IPS DF 19.7 (cell line): Measurements from ENCODE around the gene FAM53A.

Experiments
- DNase-seq: peaks from one replicate; pipeline ENCODE4 v3.0.0-alpha.2; 2013; ENCODE audit warnings: low read depth, low spot score

The FAM53A gene

DNA sequence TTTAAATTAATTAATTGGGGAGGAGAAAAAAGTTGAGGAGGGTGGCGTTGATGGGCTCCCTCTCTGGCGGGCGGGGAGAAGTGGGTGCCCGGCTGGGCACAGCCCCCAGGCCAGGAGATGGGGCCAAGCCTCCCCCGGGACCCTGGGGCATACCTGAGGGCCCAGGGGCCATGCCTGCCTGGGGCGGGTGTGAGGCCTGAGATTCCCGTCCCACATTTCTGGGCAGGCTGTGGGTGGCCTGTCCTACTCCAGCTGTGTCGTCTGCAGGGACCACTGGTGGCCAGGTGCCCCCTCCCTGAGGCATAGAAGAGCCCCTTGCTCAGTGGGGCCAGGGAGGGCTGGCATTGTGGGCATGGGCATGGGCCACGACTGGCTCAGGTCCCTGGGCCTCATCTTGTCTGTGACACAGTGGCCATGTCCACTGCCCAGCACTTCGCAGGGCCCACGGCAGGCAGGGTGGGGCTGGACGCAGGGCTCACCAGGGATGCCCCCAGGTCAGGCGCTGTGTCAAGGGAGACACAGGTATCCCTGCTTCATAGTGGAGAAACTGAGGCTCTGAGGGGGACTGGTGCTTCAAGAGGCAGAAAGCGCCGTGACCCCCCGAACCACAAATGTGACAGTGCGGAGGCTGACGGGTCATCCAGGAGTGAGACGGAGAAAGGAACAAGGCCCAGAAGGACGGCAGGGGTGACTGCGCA lies 60.1 kb downstream of the FAM53A start:
- DNase-seq: no peak

DNA sequence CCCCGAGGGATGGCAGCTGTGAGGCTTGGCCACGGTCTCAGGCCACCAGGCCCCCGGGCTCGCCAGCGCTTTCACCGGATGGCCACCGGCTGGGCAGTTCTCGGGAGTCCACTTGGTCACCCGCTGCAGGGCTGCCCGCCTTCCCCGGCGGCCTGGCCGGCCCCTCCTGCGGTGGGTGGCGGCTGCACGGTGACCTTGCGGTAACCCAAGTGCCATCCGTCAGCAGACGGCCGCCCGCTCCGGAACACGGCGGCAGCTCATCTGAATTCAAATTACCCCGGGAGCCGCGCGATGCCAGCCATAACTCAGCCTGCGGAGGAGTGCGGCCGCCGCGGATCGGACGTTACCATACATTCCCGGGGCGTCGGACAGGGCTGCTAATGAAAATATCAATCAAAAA lies 60.7 kb downstream of the FAM53A start:
- DNase-seq: no peak

DNA sequence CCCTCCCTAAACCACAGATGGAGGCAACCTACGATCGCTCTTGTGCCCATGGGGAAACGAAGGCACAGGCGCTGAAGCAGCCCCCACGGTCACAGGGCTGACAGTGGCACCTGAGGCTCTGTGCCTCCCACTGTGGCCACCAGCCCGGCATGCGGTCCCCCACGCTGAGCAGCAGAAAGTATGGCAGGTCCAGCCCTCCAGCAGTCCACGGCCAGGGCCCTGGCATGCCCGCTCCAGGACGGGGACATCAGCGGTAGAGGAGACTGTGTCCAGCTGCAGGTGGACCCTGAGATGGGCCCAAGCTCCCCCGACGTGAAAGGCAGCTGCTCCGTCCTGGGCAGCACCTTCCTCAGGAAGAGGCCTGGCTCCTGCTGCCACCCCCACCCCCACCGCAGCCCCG lies 61.2 kb downstream of the FAM53A start:
- no peak for DNase-seq

DNA sequence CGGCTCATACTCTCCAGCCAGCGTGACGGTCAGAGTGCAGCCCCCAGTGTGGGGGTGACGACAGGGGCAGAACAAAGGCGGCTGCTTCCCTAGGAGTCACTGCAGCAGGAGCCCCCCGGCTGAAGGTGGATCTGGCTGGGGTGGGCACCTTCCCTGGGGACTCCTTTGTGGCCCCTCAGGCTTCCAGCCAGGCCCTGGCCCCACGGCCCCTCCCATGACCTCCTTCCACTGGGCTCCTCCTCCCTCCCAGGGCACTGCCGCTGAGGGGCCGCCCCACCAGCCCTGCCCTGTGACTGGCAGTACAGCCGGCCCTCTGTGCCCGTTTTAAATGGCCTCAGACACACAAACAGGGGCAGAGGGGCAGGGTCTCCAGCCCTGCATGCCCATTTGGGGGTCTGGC lies 61.9 kb downstream of the FAM53A start:
- no peak for DNase-seq

DNA sequence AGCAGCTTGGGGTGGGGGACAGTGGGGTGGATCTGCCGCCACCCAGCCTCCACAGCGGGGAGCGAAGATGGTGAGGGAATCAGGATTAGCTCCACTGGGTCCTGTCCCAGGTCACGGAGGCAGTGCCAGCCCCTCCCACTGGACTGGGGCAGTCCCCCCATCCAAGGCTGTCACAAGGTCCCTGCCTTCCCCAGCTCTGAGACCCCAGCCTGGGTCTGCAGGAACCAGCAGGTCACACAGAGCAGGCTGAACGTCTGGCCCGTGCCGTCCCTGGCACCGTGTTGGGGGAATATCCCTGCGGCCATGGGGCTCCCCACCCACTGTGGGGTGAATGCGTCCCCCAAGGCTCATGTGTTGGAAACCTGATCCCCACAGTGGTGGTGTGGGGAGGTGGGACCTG lies 62.6 kb downstream of the FAM53A start:
- no peak for DNase-seq

DNA sequence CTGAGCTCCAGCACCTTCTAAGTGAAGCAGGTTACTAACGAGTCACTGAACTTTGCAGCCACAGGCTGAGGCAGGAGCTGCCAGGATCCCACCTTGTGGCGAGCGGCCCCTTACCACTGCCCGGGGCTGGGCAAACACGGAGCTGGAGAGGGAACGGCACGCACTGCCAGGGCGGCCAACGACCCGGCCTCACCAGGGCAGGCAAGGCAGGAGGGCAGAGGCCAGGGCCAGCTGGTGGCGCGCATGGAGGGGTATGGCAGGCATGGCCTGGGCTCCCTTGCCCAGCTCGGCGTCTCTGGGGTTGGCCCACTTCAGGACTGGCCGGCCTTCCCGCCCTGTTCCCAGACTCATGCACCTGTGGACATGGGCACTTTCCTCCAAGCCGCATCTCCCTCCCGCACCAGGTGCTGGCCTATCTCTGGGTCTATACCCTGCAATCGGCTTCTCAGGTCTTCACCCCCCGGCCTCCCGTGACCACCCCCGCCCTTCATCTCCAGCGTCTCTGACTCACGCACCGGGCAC lies 64.9 kb downstream of the FAM53A start:
- DNase-seq: no peak

DNA sequence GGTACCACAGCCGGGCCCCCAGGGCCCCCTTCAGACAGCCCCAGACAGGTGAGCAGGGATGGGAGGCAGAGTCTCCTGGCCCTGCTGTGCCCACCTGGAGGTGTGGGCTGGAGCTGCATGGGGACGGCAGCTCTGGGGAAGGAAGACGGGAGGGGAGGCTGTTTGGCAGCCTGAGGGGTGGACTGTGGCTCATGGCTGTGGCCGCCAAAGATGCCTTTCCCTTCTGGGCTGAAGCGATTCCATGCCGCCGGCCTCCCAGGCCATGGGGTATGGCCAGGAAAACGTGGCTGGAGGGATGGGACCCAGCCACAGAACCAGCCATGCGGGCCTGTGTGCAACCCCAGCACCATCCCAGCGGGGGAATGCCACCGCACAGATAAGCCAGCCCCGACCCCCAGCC lies 65.7 kb downstream of the FAM53A start:
- DNase-seq: no peak

DNA sequence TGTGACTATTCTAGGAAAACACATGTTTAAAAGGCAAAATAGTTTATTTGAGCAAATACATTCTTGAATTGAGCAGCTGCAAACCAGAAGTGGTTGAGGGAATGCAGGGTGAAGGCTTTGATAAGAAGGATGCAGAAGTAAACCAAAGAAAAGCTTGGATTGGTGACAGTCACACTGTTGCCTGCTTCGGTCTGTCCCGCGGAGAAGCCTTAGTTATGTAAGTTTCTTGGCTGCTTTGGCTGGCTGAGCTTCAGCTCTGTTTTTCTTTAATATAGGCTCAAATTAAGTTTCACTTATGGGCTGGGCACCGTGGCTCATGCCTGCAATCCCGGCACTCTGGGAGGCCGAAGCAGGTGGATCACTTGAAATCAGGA lies 67.6 kb downstream of the FAM53A start:
- DNase-seq: no peak

DNA sequence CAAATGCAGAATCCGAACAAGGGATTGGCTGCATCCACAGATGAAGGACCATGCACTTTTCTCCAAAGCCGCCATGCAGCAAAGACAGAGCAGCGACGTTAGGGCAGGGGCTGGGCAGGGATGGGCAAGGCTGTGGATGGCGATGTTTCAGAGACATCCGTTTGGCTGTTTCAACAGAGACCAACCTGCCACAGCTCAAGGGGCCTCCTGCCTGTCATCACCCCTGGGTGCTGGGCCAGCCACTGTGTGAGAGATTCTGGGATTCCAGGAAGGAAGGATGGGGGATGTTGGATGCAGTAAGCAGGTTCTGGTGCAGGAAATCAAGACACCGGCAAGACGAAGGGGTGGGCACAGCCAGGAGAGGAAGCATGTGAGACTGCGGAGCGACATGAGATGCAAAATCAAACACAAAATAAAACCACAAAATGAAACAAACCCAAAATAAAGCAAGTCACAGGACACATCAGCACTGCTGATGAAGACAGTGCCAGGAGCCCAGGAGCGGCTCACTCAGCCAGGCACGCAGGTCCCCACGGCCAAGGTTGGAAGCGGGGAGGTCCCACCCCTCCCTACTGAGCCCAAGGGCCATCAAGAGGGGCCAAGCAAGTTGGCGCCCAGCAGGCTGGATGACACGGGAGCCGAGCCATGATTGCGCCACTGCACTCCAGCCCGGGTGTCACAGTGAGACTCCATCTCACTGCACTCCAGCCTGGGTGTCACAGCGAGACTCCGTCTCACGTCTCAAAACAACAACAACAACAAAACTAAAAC lies 68.1 kb downstream of the FAM53A start:
- DNase-seq: no peak

DNA sequence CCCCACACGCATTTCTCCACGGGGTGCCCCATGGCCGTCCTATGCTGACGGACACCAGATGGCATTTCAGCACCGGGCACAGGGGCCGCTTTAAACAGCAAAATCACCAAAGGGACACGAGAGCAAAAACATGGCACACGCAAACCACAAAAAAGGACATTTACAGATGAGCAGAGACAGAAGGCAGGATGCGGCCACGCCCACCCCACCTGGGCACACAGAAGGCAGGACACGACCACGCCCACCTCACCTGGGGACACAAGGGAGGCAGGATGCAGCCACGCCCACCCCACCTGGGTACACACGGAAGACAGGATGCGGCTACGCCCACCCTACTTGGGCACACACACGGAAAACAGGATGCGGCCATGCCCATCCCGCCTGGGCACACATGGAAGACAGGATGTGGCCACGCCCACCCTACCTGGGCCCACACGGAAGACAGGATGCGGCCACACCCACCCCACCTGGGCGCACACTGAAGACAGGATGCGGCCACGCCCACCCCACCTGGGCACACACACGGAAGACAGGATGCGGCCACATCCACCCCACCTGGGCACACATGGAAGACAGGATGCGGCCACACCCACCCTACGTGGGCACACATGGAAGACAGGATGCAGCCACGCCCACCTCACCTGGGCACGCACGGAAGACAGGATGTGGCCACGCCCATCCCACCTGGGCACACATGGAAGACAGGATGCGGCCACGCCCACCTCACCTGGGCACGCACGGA lies 69.1 kb downstream of the FAM53A start:
- DNase-seq: no peak

DNA sequence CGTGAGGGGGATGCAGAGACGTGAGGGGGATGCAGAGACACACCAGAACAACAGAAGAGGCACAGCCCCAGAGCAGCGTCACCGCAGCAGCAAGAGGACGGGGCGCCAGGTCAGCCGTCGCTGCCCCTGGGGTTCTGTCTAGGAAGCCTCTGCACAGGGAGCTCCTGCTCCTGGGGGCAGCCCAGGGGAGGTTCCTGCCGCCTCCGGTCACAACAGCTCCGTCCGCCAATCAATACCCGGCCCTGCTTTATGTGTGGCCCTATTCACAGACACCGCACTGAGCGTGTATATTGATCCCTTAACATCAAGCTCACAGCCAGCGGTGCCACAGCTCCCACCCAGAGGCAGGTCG lies 69.6 kb downstream of the FAM53A start:
- DNase-seq: no peak

DNA sequence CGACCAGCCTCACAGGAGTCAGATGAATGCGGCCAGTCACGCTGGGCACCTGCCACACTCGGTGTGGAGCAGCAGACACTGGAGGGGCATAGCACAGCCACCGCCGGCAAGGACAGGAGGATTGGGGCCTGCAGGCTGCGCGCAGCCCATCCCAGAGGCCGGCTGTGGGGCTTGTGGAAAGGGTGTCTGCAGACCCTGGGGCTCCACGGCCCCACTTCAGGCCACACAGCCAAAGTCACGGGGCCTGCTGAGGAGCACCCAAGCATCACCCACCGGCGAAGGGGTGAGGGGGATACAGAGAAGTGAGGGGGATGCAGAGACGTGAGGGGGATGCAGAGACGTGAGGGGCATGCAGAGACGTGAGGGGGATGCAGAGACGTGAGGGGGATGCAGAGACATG lies 70.1 kb downstream of the FAM53A start:
- no peak for DNase-seq

DNA sequence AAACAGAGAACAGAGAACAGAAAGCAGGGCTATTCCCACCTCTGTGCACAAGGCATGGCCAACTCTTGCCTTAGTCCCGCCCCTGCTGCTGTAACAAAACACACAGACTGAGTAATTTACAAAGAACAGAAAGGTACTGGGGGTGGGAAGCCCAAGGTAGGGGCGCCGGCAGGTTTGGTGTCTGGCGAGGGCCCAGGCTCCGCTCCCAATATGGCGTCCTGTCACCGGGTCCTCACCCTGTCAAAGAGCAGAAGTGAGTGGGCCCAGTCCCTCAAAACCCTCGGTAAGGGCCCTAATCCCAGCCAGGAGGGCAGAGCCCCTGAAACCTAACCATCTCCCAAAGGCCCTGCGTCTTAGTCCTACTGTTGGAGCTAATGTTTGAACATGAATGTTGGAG lies 71.0 kb downstream of the FAM53A start:
- DNase-seq: no peak

DNA sequence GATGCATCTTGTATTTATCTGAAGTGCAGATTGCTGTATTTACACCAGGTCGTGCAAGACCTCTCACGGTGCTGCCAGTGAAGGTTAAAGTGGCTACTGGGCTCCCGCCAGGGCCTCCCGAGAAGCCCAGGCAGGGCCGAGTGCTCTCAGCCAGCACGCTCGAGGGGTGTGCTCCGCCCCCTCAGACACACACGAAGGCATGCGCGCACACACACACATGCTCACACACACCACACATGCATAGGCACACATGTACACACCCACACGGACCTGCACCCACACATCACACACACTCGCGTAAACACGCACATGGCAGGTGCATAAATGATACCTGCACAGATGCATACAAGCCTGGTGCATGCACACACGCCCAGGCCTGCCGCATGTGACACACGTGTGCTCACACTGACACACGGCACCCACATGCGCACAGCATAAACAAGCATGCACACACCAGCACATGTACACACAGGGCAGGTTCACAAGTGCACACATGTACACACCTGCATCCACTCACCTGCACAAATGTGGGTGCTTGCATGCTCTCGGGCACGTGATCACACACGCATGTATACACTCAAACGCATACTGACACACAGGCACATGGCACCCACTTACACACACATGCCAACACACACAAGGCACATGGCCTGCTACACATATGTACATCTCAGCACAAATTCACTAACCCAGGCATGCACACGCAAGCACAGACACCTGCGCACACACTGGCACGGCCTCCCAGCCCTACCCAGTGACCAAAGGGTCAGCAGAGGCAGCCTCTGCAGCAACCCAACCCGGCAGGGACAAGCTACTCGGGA lies 71.6 kb downstream of the FAM53A start:
- no peak for DNase-seq

DNA sequence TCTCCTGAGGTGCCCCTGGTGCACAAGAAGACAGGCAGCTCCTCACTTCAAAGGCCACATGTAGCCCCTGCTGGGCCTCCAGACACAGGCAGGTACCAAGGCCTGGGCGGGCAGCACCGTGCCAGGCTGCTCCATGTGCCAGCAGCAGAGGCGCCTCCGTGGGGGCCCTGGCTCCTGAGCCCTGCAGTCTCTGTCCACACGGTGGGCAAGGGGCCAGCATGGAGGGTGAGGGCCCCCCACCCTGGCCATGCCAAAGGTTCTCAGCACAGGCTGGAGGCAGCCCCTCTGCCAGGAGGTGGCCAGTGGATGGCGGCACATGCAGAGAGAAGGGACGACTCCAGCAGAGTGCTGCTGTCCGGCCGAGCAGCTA lies 72.6 kb downstream of the FAM53A start:
- DNase-seq: no peak

DNA sequence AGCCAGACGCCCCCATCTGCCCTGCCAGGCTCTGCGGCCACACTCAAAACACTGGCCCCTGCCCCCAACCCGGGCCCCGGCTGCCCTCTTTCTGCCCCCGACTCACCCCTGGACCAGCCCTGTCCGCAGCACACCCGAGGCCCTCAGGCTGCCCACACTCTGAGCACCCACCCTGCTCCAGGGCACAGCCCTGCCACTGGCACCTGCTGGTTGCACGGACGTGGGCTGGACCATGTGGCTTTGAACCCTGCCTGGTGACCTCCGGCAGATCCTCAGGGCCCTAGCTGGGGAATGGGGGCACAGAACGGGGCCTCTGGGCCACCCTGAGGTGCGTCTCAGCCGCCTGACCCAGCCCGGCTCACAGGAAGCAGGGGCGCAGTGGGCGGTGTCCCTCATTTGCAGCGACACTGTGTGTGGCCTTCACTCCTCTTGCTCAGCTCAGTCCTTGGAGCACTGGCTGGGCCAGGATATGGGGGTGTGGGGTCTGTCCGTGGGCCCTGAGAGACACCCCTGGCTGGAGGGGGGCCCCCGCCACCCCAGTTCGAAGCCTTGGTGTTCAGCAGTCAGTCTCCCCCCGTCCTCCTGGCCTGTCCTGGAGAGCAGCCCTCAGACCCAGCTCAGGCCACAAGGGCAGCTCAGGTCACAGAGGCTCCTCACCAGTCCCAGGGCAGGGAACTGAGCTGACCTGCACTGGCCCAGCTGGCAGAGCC lies 73.2 kb downstream of the FAM53A start:
- DNase-seq: no peak

DNA sequence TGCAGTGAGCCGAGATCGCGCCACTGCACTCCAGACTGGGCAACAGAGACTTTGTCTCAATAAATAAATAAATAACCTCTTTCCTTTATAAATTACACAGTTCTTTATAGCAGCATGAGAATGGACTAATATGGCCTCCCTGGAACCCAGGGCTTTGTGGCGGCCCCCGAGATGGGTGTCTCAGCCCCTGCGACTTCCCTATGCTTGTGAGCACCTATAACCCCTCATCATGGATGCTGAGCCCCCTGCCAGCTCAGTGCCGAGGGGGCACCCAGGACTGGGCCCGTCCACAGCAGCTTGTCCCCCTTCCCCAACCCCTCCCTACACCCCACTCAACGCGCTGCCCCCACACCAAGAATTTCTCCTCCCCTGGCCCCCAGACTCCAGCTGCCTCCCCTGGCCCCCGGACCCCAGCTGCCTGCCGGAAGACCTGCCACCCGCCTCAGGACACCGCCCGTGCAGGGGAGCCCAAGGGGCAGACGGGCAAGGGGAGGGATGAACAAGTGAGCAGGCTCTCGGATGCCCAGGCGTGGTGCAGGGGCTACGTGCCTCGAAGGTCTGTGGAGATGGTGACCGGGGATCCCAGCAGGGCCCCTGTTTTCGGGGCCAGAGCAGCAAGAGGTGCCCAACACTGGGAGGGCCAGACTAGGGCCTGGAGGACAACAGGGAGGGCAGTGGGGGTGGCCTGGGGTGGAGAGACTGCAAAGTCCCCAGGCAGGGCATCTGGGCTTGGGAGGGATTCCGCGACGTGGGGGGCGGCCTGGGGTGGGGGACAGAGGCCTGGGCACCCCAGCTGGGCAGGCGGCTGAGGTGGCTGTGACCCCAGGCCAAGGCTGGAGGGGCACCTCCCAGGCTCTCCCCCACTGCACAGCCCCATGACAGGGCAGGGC lies 74.0 kb downstream of the FAM53A start:
- DNase-seq: no peak

DNA sequence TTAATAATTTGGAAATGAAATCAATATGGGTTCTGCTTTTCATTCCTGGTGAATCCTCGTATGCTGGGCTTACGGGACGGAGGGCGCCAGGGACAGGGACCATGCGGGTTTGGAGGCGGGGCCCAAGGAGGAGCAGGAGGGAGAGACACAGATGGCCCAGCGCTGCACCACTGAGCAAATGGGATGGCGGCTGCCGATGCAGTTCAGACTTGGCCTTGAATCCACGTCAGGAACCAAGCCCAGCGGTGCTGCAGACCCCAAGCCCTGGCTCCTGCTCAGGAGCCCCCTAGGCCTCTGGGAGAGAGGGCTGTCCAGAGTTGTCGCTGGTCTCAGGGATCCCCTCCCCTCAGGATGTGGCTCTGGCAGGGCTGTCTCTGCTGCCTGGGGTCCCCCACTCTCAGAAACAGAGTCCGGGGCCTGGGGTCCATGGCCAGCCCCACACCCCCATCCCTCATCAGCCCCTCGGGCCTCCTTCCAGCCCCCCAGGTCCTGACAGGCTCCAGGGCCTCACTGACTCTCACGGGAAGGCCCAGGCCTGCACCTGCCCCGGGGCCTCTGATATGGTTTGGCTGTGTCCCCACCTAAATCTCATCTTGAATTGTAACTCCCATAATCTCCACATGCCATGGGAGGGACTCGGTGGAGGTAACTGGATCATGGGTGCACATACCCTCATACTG lies 75.2 kb downstream of the FAM53A start:
- DNase-seq: no peak

DNA sequence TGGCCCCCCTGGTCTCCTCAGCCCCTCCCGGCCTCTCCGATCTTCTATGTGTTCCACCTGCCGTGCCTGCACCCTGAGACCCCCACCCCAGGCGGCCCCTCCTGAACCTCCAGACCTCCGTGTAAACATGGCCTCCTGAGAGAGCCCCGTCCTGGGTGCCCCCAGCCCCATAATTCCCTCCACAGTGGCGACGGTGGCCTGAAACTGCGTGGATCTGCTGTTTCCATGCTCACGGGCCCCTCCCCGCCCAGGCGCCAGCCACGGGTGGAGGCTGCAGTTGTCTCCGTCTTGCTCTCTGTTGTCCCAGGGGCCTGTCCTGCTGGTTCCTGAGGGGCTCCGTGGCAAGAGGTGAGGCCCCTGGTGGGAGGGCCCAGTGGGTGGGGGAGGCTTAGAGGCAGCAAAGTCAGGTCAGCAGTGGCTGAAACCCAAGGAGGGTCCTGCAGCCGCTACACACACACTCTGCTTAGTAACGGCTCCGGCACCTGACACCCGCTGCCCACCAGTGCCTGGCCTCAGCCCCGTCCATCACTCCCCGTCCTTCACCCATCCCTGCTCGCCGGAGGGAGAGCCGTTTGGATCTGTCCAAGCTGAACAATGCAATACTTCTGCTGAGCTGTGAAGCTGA lies 75.8 kb downstream of the FAM53A start:
- no peak for DNase-seq
